ENCODE results near the gene CLDN9. TPM values are rescaled to one million over a fixed set of nuclear protein-coding genes. Genes with fewer than 3 reads are reported as not detected.
"Not testable (repeated sequence)": the region's sequence is repeated elsewhere in the genome, so short reads cannot be mapped to it uniquely, and the experiment has no call there.

CLDN9 gene
- total RNA-seq, 1 donor from 2014 or later = 0.42 TPM

- no peak for DNase-seq (ENCODE audit: low spot score)
Observed at GRCh38 chr16:3030222-3031212, 17.8 kb downstream of the CLDN9 start.

DNA sequence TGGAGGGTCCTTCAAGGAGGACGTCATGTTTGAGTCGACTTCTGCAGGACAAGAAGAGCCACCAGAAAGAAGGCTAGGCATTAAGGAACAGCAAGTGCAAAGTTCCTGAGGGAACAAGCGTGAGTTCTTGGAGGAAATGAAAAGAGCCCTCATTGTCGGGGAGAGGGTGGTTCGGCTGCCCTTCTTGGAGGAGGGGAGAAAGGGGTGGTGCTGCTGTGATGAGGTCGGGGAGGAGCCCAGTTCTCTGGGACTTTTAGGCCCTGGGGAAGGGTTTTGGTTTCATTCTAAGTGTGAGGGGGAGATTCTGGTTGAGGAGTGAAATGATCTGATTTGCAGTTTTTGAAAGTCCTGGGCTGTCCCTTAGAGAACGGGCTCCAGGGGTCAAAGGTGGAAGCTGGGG, 19.9 kb downstream of the CLDN9 start:
- no peak for DNase-seq (ENCODE audit: low spot score)

- DNase-seq (ENCODE audit: low spot score) = no peak
Observed at GRCh38 chr16:3035289-3035971, 22.7 kb downstream of the CLDN9 start.

DNA sequence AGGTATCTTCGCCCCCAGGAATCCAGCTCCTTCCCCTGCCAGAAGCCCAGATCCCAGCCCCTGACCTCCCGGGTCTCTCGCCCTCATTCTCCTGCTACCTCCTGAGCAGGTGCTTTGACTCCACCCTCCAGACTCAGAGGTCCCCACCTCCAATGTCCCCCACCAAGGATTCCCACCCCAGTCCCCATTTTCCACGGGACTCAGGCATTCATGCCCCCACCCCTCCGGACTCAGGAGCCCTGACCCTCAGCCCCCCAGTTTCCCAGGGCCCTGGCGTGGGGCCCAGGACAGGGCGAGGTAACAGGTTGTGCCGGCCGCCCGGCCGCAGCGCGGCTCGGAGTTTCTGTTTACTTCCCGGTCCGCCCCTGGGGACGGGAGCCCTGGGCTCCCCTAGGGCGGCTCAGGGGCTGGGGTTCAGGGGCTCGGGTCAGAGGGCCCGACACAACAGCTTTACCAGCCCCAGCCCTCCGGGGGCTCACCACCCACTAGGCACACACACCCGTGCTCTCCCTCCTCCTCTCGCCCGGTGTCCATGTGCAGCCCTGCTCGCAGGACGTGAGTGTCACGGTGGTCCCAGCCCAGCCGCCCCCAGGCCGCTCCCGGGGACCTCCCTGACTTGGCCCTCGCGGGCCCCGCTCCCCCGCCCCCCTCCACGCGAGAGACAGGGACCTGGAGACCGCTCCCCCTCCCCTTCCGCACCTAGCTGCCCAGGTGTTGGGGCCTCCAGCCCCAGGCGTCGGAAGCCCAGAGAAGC, 23.4 kb downstream of the CLDN9 start:
- DNase-seq (ENCODE audit: low spot score) = peak; percentile 68

- no peak for DNase-seq (ENCODE audit: low spot score)
Observed at GRCh38 chr16:3036726-3037315, 24.1 kb downstream of the CLDN9 start, which contains the start of gene BICDL2. Gene BICDL2 (minus strand): TSS chr16:3036944. CDS start chr16:3035496, 1,448 bp downstream.

GRCh38 chr16:3038256-3038655, 25.5 kb downstream of the CLDN9 start:
- no peak for DNase-seq (ENCODE audit: low spot score)

- no peak for DNase-seq (ENCODE audit: low spot score)
Observed at GRCh38 chr16:3038896-3039295, 26.2 kb downstream of the CLDN9 start.

DNA sequence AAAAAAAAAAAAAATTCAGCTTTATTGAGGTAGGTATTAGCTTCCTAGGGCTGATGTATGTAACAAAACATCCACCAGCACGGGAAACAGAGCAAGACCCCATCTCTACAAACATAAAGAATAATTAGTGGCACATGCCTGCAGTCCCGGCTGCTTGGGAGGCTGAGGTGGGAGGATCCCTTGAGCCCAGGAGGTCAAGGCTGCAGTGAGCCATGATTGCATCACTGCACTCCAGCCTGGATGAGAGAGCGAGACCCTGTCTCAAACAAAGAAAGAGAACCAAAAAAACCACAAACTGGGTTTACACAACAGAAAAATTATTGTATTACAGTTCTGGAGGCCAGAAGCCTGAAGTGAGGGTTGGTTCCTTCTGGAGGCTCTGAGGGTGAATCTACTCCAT, 29.7 kb downstream of the CLDN9 start:
- no peak for DNase-seq (ENCODE audit: low spot score)

DNA sequence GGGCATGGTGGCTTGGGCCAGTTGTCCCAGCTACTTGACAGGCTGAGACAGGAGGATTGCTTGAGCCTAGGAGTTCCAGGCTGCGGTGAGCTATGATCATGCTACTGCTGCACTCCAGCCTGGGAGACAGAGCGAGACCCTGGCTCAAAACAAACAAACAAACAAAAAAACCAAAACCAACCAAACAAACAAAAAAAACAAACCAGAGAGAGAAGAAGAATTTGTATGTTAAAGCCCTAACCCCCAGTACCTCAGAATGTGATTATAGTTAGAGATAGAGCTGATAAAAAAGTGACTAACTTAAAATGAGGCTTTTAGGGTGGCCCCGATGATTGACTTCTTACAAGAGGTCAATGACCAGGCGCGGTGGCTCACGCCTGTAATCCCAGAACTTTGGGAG, 32.0 kb downstream of the CLDN9 start:
- DNase-seq (ENCODE audit: low spot score) = no peak

DNA sequence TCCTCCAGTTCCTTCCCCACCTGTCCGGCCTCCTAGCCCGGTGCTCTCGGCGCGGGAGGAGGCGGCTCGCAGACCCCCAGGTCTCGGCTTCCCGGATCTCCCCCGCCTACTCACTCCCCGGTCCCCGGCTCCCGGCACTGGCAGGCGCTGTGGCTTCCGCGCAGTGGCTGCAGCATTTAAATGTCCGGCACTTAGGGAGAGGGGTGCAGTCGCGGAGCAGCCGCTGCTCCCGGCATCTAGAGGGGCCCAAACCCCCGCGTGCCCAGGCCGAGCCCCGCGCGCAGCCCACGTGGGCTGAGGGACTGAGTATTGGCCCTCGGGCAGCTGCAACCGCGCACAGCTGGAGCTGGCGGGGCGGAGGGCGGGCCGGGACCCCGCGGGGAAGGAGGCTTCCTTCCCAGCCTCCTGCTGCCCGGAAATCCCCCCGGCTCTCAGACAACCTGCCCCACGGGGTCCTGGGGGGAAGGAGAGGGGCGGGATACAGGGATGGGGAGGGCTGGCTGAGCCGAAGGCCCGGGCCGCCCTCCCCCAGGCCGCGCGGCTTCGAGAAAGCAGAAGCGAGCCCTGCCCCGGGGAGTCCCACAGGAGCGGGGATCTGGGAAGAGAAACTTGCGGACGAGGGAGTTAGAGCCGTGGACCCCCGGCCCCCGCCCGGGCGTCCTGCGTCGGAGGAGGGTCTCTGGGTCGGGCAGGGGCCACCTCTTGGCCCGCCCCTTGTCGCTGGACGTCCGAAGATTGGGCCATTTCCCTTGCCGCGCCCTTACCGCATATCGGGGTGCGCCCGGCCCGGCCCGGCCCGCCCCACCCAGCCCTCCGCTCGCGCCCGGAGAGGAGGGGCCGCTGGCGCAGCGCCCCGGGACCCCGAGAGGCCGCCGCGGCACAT, 33.3 kb downstream of the CLDN9 start, which contains the start of gene MMP25:
MMP25 (plus strand) TSS at position 804 of the 883 bp plus-strand sequence. CDS start 357 bp downstream, outside the sequence.
- no peak for DNase-seq (ENCODE audit: low spot score)

DNA sequence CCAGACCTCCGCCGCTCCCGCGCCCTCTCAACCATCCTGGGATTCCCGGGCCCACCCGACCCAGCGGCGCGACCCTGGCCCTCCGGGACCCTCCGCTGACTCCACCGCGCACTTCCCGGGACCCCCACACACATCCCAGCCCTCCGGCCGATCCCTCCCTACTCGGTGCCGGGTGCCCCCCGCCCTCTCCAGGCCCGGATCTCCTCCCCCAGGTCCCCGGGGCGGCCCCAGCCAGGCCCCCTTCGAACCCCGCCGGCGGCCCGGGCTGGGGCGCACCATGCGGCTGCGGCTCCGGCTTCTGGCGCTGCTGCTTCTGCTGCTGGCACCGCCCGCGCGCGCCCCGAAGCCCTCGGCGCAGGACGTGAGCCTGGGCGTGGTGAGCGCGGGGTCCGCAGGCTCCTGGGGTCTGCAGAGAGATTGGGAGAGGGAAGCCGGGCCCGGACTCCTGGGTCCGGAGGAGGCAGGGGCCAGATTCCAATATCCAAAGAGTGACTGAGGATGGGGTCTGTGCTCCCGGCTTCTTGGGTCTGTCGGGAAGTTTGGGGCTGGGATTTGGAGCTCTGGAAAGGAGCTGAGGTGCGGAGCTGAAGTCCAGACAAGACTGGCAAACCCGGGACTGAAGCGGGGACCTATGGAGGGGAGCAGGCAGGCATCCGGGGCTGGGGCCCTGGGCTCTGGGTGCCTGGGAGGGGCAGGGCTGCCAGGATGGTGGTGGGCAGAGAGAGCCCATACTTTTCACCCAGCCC, 34.1 kb downstream of the CLDN9 start:
- DNase-seq (ENCODE audit: low spot score) = no peak

DNA sequence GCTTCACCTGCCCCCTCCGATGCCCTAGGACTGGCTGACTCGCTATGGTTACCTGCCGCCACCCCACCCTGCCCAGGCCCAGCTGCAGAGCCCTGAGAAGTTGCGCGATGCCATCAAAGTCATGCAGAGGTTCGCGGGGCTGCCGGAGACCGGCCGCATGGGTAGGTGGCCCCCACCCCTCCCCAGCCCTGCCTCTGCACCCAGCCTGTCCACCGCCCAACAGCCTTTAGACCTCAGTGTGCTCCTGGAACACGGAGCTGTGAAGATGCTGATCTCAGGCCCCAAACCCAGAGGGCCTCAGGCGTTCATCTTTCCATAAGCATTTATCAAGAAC, 34.6 kb downstream of the CLDN9 start:
- no peak for DNase-seq (ENCODE audit: low spot score)

GRCh38 chr16:3049921-3050481, 37.3 kb downstream of the CLDN9 start:
- no peak for DNase-seq (ENCODE audit: low spot score)

- no peak for DNase-seq (ENCODE audit: low spot score)
Observed at GRCh38 chr16:3050487-3050886, 37.8 kb downstream of the CLDN9 start.

DNA sequence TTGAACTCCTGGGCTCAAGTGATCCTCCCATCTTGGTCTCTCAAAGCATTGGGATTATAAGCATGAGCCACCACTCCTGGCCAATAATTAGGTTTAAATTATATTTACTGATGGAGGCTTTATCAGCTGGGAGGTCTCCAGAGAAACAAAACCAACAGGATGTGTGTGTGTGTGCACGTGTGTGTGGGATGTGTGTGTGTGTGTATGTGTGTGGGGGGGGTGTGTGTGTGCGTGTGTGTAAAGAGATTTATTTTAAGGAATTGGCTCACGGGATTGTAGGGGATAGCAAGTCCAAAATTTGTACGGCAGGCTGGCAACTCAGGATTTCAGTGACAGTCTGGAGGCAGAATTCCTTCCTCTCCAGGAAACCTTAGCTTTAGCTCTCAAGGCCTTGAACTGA, 38.3 kb downstream of the CLDN9 start:
- no peak for DNase-seq (ENCODE audit: low spot score)

- no peak for DNase-seq (ENCODE audit: low spot score)
Observed at GRCh38 chr16:3051494-3051893, 38.8 kb downstream of the CLDN9 start.

DNA sequence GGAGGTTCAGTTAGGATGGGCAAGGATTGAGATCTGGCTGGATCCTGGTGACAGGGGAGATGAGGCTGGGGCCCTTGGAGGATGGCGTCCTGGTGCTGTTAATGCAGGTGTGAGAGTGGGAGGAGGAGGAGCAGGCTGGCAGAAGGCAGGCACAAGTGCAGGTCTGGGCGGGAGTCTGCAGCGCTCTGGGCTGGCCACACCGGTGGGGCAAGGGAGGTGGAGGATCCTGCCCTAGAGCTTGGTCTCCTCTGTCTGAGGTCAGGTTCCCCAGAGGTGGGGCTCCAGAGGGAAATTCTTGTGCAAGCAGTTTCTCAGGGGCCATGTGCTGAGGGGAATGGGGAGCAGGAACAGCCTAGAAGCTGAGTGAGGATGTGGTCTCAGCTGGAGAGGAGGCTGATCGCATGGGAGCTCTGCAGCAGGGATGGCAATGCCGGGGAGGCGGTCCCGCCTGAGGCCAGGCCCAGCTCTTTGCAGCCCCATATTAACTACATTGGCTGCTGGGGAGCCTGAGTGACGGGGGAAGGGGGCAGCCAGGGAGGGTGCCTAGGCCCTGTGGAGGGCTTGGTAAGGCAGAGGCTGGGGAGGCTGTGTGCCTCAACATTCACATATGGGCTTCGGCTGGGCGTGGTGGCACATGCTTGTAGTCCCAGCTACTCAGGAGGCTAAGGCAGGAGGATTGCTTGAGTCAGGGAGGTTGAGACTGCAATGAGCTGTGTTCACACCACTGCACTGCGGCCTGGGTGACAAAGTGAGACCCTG, 40.0 kb downstream of the CLDN9 start:
- DNase-seq (ENCODE audit: low spot score) = not testable (repeated sequence)

DNA sequence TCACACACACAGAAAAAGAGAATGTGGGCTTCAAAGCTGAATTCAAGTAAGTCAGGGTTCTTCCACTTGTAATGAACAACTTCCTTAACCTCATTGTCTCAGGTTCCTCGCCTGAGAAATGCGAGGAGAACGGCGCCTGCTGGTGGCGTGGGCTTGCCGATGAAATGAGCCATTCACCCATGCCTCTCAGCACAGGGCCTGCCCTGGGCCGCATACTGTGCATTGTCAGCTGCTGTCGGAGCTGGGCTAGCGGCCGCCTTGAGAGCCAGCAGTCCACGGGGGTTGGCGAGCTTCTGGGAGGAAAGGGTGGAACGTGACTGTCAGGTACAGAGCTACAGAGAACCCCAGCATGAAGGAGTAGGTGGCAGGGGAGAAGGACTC, 40.6 kb downstream of the CLDN9 start:
- not testable (repeated sequence) for DNase-seq (ENCODE audit: low spot score)
